ENCODE measurements around the gene APOBEC3C.
"Not testable (repeated sequence)": the region's sequence is repeated elsewhere in the genome, so short reads cannot be mapped to it uniquely, and the experiment has no call there.

The APOBEC3C gene

GRCh38 chr22:39013942-39014722, at the start of gene APOBEC3C:
TSS of gene APOBEC3C (plus strand) at chr22:39014257. CDS start at chr22:39014363, 106 bp downstream.
- peak; percentile 21 for DNase-seq (ENCODE audit: low spot score)

- DNase-seq (ENCODE audit: low spot score) = no peak
Observed at GRCh38 chr22:38964306-38964705, 49.8 kb upstream of the APOBEC3C start.

DNA sequence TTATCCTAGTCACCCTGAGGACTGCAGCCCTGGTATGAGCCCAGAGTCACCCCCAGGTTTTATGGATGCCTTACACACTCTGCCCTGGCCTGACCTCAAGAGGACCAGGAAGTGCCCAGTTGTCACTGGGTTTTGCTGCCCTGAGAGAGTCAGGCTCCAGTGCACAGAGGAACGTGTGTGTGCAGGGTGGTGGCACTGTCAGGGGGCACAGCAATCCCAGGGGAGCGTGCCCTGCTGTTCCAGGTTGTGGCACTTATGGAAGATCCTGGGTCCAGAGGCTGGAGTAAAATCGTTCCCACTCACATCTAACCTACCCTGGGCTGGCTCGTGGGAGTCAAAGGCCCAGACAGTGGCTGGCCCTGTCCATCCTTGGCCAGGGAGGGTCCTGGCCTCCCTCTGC, 49.1 kb upstream of the APOBEC3C start:
- no peak for DNase-seq (ENCODE audit: low spot score)

- no peak for DNase-seq (ENCODE audit: low spot score)
Observed at GRCh38 chr22:38965614-38966379, 48.3 kb upstream of the APOBEC3C start.

DNA sequence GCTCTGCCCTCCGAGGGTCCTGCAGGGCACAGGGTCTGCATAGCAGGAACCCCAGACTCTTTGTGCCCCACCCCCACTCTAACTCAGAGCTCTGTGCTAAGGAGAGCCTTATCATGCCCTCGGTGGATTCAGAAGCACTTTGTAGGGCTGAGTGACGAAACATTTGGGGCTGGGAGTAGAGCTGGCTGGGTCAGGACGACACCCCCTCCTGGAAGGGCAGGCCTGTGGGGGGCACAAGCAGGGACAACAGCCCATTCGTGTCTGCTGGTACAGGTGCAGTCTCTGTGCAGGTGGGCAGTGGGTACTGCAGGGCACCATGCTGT, 47.7 kb upstream of the APOBEC3C start:
- DNase-seq (ENCODE audit: low spot score) = no peak

DNA sequence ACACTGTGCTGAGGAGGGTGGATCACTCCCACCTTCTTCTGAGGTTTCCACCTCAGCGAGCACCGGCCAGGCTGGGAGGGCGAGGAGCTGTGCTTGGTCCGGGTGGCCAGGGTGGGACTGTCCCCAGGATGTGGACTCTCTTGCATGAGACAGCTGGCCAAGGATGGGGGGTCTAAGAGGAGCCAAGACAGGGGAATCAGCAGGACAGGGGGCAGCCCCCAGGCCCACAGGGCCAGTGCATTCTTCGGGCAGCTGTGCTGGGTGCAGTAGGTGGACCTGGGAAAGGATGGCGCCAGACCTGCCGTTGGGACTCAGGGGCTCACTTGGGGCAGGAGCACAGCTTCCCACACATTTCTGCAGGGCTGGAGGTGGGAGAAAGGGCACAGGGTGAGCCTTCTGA, 47.1 kb upstream of the APOBEC3C start:
- no peak for DNase-seq (ENCODE audit: low spot score)

DNA sequence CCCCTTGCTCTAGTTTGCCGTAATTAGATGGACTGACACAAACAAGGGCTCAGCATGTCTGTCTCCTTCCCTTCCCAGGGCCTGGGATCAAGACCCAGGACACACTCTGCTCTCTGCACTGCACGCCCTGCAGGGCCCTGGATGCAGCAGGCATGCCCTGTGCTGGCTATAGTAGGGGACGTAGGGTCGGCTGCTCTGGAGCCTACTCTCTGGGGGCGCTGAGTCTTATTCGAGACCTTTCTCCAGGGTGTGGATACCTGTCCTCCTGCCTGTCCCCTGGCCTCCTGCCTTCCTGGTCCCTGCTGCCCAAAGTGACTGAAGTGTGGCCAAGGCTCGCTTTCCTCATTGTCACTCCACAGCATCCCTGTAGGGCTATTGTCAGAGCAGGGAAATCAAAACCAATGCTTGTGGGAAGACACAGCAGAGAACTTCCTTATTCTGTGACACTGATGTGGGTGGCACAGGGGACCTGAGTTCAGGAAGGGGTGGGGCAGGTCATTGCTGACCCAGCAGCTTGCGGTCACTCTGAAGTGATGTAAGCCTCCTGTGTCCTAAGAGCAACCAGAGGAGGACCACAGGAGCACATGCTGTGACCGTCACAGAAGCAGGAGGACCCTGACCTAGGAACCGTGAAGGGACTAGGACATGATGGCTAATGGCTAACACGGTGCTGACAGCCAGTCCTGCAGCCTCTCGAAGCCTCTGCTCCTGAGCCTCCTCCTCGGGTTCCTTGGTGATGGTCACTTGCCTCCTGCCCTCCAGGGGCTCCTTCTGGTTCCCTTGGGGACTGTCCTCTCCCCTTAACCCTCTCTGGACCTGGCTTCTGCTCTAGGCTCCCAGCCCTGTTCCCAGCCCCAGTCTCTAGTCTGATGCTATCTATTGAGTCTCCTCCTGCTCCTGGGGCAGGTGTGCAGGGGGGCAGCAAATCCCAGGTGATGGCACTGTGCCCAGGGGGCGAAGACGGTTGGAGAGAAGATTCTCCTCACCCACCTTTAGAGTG, 46.3 kb upstream of the APOBEC3C start:
- DNase-seq (ENCODE audit: low spot score) = no peak

GRCh38 chr22:38968801-38969200, 45.3 kb upstream of the APOBEC3C start:
- DNase-seq (ENCODE audit: low spot score) = no peak

- no peak for DNase-seq (ENCODE audit: low spot score)
Observed at GRCh38 chr22:38970551-38970950, 43.5 kb upstream of the APOBEC3C start.

DNA sequence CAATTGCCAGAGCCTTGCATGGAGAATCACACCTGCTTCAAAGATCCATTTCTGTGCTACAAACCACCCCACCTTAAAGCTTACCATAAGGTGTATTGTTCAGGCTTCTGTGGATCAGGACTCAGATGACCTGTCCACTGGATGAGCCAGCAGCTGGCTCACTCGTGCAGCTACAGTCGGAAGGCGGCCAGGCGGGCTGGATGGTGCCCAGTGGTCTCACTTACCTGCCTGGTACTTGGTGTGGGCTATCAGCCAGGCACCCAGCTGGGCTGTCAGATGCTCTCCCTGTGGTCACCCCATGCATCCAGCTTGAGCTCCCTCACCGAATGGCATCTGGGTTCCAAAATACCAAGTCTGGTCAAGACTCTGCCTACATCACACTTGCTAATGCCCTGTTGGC, 42.9 kb upstream of the APOBEC3C start:
- no peak for DNase-seq (ENCODE audit: low spot score)

GRCh38 chr22:38971791-38972190, 42.3 kb upstream of the APOBEC3C start:
- DNase-seq (ENCODE audit: low spot score) = no peak

- no peak for DNase-seq (ENCODE audit: low spot score)
Observed at GRCh38 chr22:38972558-38972957, 41.5 kb upstream of the APOBEC3C start.

- DNase-seq (ENCODE audit: low spot score) = no peak
Observed at GRCh38 chr22:38973289-38974169, 40.5 kb upstream of the APOBEC3C start.

DNA sequence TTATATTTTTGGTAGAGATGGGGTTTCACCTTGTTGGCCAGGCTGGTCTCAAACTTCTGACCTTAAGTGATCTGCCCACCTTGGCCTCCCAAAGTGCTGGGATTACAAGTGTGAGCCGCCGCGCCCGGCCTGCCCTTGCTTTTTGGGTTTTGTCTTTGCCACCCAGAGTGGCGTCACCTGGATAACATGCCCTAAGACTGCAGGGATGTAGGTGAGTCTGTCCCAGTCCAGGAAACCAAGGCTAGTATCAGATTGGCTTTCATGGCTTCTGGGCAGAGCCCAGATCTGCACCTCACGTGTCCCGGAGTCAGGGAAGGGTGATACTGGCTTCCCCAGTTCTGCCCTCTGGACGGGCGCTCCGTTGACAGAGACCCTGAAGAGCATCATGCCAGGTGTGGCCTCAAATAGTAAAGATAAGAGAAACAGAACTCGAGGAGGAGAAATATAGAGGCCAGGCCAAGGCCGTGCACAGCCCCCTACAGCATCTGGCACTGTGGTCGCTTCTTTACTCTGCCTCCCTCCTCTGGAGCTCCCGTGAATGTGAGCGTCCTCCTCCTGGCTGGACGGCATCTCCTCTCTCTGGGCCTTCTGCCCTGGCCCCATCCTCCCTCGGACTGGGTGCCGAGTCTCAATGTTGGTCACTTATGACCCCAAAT, 39.8 kb upstream of the APOBEC3C start:
- DNase-seq (ENCODE audit: low spot score) = no peak

- DNase-seq (ENCODE audit: low spot score) = no peak
Observed at GRCh38 chr22:38974826-38975175, 39.3 kb upstream of the APOBEC3C start.

- not testable (repeated sequence) for DNase-seq (ENCODE audit: low spot score)
Observed at GRCh38 chr22:38977289-38977688, 36.8 kb upstream of the APOBEC3C start.

DNA sequence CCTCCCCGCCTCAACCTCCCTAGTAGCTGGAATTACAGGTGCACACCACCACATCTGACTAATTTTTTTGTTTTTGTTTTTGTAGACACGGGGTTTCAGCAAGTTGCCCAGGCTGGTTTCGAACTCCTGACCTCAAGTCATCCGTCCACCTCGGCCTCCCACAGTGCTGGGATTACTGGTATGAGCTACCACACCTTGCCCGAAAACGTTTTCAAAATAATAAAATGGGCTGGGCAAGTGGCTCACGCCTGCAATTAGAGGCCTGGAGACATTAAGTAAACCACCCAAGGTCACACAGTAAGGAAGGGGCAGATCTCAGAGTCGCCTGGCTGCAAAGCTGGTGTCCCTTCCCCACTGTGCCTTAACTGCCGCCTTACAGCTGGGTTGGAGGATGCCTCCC, 33.5 kb upstream of the APOBEC3C start:
- DNase-seq (ENCODE audit: low spot score) = not testable (repeated sequence)

GRCh38 chr22:38981005-38981991, 32.8 kb upstream of the APOBEC3C start:
- no peak for DNase-seq (ENCODE audit: low spot score)
